KBM-7 (cell line): ENCODE data around the gene CRELD2.
"Not testable (repeated sequence)": the region's sequence is repeated elsewhere in the genome, so short reads cannot be mapped to it uniquely, and the experiment has no call there.

ENCODE experiments used
- DNase-seq: peaks from one replicate; pipeline ENCODE4 v3.0.0-alpha.2; 2015
- in situ Hi-C: fragments of 300-500 bp; cut with MboI; formaldehyde crosslinking; loops from 2 replicates; pipeline ENCODE4 v1.14.3; 2020; ENCODE audit warnings: low sequenced_read_pairs, low pct_unique_long_range_greater_than_20kb, mixed read lengths

The CRELD2 gene

GRCh38 chr22:49937758-49938564 is 19.5 kb downstream of the CRELD2 start:
- no peak for DNase-seq
- in situ Hi-C loops = loop anchor here (10.0 kb wide), 1 partner anchor 267 kb away; the partner anchor contains the start of gene SELENOO

- in situ Hi-C loops = loop anchor here (10.0 kb wide), 1 partner anchor 266 kb away; the partner anchor contains the start of gene SELENOO
- no peak for DNase-seq
Observed at GRCh38 chr22:49938565-49939136, 20.2 kb downstream of the CRELD2 start.

- no peak for DNase-seq
- in situ Hi-C loops = no loop called here
Observed at GRCh38 chr22:49941507-49942316, 23.3 kb downstream of the CRELD2 start.

GRCh38 chr22:49942565-49943404 is 24.4 kb downstream of the CRELD2 start:
- in situ Hi-C loops = no loop called here
- no peak for DNase-seq

GRCh38 chr22:49943405-49943765 is 25.0 kb downstream of the CRELD2 start:
- in situ Hi-C loops = no loop called here
- no peak for DNase-seq

GRCh38 chr22:49943771-49944398 is 25.5 kb downstream of the CRELD2 start:
- in situ Hi-C loops = no loop called here
- DNase-seq = no peak

GRCh38 chr22:49944399-49944891 is 26.0 kb downstream of the CRELD2 start:
- in situ Hi-C loops = no loop called here
- no peak for DNase-seq

- in situ Hi-C loops, DNase-seq: not testable (repeated sequence)
Observed at GRCh38 chr22:49945042-49945794, 26.8 kb downstream of the CRELD2 start.

GRCh38 chr22:49946612-49947295 is 28.3 kb downstream of the CRELD2 start:
- no peak for DNase-seq
- in situ Hi-C loops = no loop called here

- DNase-seq = no peak
- in situ Hi-C loops = no loop called here
Observed at GRCh38 chr22:49947296-49947622, 28.8 kb downstream of the CRELD2 start.

- DNase-seq = no peak
- in situ Hi-C loops = no loop called here
Observed at GRCh38 chr22:49948116-49948957, 29.9 kb downstream of the CRELD2 start.

- no peak for DNase-seq
- in situ Hi-C loops = no loop called here
Observed at GRCh38 chr22:49948958-49949913, 30.8 kb downstream of the CRELD2 start.

GRCh38 chr22:49949914-49950292 is 31.5 kb downstream of the CRELD2 start:
- in situ Hi-C loops = no loop called here
- DNase-seq = no peak

- DNase-seq = no peak
- in situ Hi-C loops = no loop called here
Observed at GRCh38 chr22:49950396-49950994, 32.1 kb downstream of the CRELD2 start.

- in situ Hi-C loops = no loop called here
- DNase-seq = no peak
Observed at GRCh38 chr22:49951000-49951677, 32.7 kb downstream of the CRELD2 start.
